ENCODE results near the gene MS4A6A. TPM values are rescaled to one million over a fixed set of nuclear protein-coding genes. Genes with fewer than 3 reads are reported as not detected.
A peak's percentile ranks its signal among the peaks of the same experiment; 100 is the strongest.

The MS4A6A gene
- total RNA-seq, 1 donor from 2014 or later, result 112 TPM

DNA sequence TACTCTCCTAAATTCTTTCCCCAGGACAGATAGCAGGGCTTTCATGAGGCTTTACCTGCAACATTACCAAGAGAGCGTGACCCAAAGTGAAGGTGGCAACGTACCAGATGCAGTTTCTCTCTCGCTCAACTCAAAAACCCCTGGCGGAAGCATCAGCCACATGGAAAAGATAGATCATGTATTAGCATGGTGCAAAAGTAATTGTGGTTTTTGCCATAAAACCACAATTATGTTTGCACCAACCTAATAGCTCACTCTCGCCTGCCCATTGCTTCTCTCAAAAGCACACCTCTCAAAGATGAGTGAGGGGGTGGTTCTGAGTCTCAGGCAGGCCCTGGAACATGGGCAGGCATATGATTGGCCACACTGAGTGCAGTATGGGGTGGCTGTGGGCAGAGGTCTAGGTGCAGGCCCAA lies 7.0 kb downstream of the MS4A6A start:
- Histone ChIP-seq H3K36me3 (no peaks in the 10 kb centered on the region), H3K27me3 (no peaks in the 10 kb centered on the region), H3K9me3 (no peaks in the 10 kb centered on the region), H3K27ac (no peak overlapping the region), H3K4me3 (no peak overlapping the region), H3K4me1 (no peaks in the 10 kb centered on the region)
- ATAC-seq (no peak), DNase-seq (no peak)
- intact Hi-C loops (cut with DNase I), result no loop called here
- no peak for TF ChIP-seq CTCF (IDR thresholded peaks at IDR 0.05)

- Histone ChIP-seq H3K4me3 (no peak overlapping the region), H3K4me1 (no peaks in the 10 kb centered on the region), H3K9me3 (no peaks in the 10 kb centered on the region), H3K27me3 (no peaks in the 10 kb centered on the region), H3K36me3 (no peaks in the 10 kb centered on the region), H3K27ac (no peak overlapping the region)
- ATAC-seq (no peak), DNase-seq (no peak)
- TF ChIP-seq CTCF (IDR thresholded peaks at IDR 0.05), result no peak
- intact Hi-C loops (cut with DNase I), result no loop called here
Measured at GRCh38 chr11:60172011-60172410, 10.9 kb downstream of the MS4A6A start.

GRCh38 chr11:60170566-60170965 lies 12.3 kb downstream of the MS4A6A start:
- DNase-seq (no peak), ATAC-seq (no peak)
- intact Hi-C loops (cut with DNase I), result no loop called here
- Histone ChIP-seq H3K27me3 (no peaks in the 10 kb centered on the region), H3K4me3 (no peak overlapping the region), H3K27ac (no peak overlapping the region), H3K36me3 (no peaks in the 10 kb centered on the region), H3K4me1 (no peaks in the 10 kb centered on the region), H3K9me3 (no peaks in the 10 kb centered on the region)
- no peak for TF ChIP-seq CTCF (IDR thresholded peaks at IDR 0.05)

DNA sequence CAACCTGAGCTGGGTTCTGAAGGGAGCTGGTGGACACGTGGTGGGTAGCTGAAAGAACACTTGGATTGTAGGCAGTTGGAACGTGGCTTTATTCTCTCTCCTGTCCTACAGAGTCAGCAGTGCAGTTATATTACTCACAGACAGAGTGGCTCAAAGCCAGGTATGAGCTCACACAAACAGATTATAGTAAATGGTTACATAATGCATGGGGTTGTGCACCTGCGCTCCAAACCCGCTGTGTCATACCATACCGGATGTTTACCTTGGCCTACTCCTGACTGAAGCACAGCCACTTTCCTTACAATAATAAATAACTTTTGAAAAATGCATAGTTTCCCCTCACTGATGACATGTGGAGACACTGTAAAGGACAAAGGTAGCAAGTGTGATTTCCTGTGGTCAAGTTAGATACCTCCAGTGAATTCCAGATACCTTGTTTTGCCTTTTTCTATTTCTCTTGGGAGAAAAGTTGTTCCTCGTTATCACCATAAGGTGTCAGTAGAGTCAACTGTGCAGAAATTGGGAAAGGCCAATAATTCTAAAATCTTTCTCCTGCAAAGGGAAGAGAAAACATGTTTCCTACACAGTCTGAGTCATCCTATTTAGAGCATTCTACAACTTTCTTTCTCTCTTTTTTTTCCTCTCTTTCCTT lies 13.5 kb downstream of the MS4A6A start:
- DNase-seq (no peak), ATAC-seq (peak; percentile 65)
- Histone ChIP-seq H3K27ac (no peak overlapping the region), H3K36me3 (no peaks in the 10 kb centered on the region), H3K4me1 (no peaks in the 10 kb centered on the region), H3K27me3 (no peaks in the 10 kb centered on the region), H3K4me3 (no peak overlapping the region), H3K9me3 (no peaks in the 10 kb centered on the region)
- intact Hi-C loops (cut with DNase I), result no loop called here
- peak; percentile 53 for TF ChIP-seq CTCF (IDR thresholded peaks at IDR 0.05)

DNA sequence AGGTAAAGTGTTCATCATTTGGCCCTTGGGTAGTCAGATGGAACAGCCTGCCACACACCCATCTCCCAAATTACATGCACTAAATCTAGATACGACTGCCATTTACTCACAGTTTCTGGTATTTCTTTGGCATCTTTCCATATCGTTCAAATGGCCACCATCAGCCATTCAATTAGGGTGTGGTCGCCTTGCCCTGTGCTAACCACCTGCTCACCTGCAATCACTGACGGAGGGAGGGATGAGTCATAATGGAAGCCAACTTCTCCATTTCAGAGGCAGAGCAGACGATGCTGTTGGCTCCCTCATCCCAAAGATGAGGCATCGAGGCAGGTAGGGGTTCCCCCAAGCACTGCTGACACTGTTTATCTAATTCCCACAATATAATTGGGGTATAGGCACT lies 14.6 kb downstream of the MS4A6A start:
- ATAC-seq, result no peak
- Histone ChIP-seq H3K27ac (no peak overlapping the region), H3K27me3 (no peaks in the 10 kb centered on the region), H3K4me1 (no peaks in the 10 kb centered on the region), H3K4me3 (no peak overlapping the region), H3K9me3 (no peaks in the 10 kb centered on the region), H3K36me3 (no peaks in the 10 kb centered on the region)
- intact Hi-C loops (cut with DNase I), result no loop called here
- TF ChIP-seq CTCF (IDR thresholded peaks at IDR 0.05), result no peak
- no peak for DNase-seq

DNA sequence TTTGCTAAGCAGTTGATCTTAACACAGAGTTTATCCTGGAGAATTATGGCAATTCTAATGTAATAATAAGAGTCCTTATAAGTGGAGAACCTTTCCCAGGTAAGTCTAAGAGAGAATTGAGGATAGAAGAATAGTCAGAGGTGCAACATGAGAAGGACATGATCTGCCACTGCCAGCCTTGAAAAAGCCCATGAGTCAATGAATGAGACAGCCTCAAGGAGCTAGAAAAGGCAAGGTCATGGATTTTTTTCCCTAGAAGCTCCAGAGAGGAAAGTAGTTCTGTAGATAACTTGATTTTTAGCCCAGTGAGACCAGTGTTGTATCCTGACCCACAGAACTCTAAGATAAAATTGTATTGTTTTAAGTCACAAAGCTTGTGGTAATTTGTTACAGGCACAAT lies 16.9 kb downstream of the MS4A6A start:
- Histone ChIP-seq H3K27me3 (no peaks in the 10 kb centered on the region), H3K27ac (no peak overlapping the region), H3K4me1 (no peaks in the 10 kb centered on the region), H3K4me3 (no peak overlapping the region), H3K36me3 (no peaks in the 10 kb centered on the region), H3K9me3 (no peaks in the 10 kb centered on the region)
- intact Hi-C loops (cut with DNase I), result no loop called here
- DNase-seq, result no peak
- ATAC-seq, result no peak
- no peak for TF ChIP-seq CTCF (IDR thresholded peaks at IDR 0.05)
